NB4 (cell line): ENCODE results near the gene TBL2.

ENCODE experiments used
- POLR2A ChIP-seq: IDR thresholded peaks from 2 replicates; pipeline ENCODE4 v1.6.1; 2011; ENCODE audit warnings: mild to moderate bottlenecking; ENCODE audit not compliant: insufficient read length; ENCODE audit errors: extremely low read depth
- TF ChIP-seq, protein P1 (sequence below): IDR thresholded peaks from one replicate; pipeline ENCODE4 v1.5.1; 2012; ENCODE audit warnings: low read depth, low read length
- TF ChIP-seq, protein P2 (sequence below): IDR thresholded peaks from 2 replicates; pipeline ENCODE4 v1.6.1; 2011; ENCODE audit warnings: low read depth, low read length

DNA sequence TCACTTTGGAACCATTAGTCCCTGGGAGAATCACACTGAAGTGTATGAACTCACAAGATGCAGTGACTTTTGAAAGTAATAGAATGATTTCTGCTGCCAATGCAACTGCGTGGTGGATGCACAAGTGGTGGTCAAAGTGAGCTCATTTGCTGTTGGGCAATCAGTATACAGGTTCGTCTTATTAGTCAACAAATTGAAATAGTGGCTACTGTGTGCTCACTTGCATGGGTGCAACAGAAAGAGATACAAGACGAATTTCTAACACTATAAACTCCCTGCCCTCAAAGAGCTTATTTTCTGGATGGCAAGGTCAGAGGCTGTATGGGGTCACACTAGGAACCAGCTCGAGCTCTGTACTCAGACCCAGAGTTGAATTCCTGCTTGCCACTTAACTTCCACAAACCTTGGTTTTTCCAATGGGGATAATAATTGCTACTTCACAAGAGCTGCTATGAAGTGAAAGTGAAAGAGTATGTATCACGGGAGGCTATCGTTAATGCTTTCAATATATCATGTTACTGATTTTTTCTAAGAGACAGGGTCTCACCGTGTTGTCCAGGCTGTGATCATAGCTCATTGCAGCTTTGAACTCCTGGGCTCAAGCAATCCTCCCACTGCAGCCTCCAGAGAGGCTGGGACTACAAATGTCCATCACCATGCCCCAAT lies 12.6 kb downstream of the TBL2 start:
- TF ChIP-seq, protein P1, sequence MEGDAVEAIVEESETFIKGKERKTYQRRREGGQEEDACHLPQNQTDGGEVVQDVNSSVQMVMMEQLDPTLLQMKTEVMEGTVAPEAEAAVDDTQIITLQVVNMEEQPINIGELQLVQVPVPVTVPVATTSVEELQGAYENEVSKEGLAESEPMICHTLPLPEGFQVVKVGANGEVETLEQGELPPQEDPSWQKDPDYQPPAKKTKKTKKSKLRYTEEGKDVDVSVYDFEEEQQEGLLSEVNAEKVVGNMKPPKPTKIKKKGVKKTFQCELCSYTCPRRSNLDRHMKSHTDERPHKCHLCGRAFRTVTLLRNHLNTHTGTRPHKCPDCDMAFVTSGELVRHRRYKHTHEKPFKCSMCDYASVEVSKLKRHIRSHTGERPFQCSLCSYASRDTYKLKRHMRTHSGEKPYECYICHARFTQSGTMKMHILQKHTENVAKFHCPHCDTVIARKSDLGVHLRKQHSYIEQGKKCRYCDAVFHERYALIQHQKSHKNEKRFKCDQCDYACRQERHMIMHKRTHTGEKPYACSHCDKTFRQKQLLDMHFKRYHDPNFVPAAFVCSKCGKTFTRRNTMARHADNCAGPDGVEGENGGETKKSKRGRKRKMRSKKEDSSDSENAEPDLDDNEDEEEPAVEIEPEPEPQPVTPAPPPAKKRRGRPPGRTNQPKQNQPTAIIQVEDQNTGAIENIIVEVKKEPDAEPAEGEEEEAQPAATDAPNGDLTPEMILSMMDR: no peak
- no peak for TF ChIP-seq POLR2A
- TF ChIP-seq, protein P2, sequence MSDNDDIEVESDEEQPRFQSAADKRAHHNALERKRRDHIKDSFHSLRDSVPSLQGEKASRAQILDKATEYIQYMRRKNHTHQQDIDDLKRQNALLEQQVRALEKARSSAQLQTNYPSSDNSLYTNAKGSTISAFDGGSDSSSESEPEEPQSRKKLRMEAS: no peak
